OCI-LY3 (cell line): ENCODE results near the gene NAT8L.
"Not testable (repeated sequence)": the region's sequence is repeated elsewhere in the genome, so short reads cannot be mapped to it uniquely, and the experiment has no call there.

Source experiments
- H2AFZ ChIP-seq: fragments of 200-600, 300-600 bp; shearing (Covaris generic); 2 replicates; pipeline ENCODE4 v1.6.0; 2014; ENCODE audit warnings: antibody characterized with exemption, low read depth, low read length
- H3K27ac ChIP-seq: fragments of 200-600, 300-600 bp; sonication (generic); 2 replicates; pipeline ENCODE4 v1.5.1; 2014; ENCODE audit warnings: mild to moderate bottlenecking, low read length, moderate library complexity, mixed read lengths
- H3K27me3 ChIP-seq: fragments of 200-600, 300-600 bp; sonication (generic); 2 replicates; pipeline ENCODE4 v1.6.1; 2014; ENCODE audit warnings: low read depth, low read length, mixed read lengths
- H3K36me3 ChIP-seq: fragments of 200-600, 300-600 bp; sonication (generic); replicated peaks from 2 replicates; pipeline ENCODE3; 2014; ENCODE audit warnings: low read depth, low read length, mixed read lengths
- H3K4me1 ChIP-seq: fragments of 300-600, 200-600 bp; sonication (generic); 2 replicates; pipeline ENCODE4 v1.6.1; 2014; ENCODE audit warnings: low read length, mixed read lengths
- H3K4me2 ChIP-seq: fragments of 200-600, 300-600 bp; sonication (generic); 2 replicates; pipeline ENCODE4 v1.6.1; 2014; ENCODE audit warnings: low read length, mixed read lengths
- H3K4me3 ChIP-seq: fragments of 300-600, 200-600 bp; sonication (generic); 2 replicates; pipeline ENCODE4 v1.5.1; 2014; ENCODE audit warnings: antibody characterized with exemption, mild to moderate bottlenecking, low read length, moderate library complexity
- H3K79me2 ChIP-seq: fragments of 300-600, 200-600 bp; shearing (Covaris generic); 2 replicates; pipeline ENCODE4 v1.6.1; 2014; ENCODE audit warnings: mild to moderate bottlenecking, low read length, mixed read lengths
- H3K9ac ChIP-seq: fragments of 300-600, 200-600 bp; shearing (Covaris generic); 2 replicates; pipeline ENCODE4 v1.6.0; 2014; ENCODE audit warnings: mild to moderate bottlenecking, low read length, moderate library complexity
- H3K9me3 ChIP-seq: fragments of 200-600, 300-600 bp; shearing (Covaris generic); 2 replicates; pipeline ENCODE4 v1.6.1; 2014; ENCODE audit warnings: low read length, mixed read lengths; ENCODE audit not compliant: insufficient read depth
- H4K20me1 ChIP-seq: fragments of 200-600, 300-600 bp; sonication (generic); 2 replicates; pipeline ENCODE4 v1.6.1; 2016; ENCODE audit warnings: low read length, mixed read lengths; ENCODE audit not compliant: insufficient read depth
- CTCF ChIP-seq: fragments of 200-600, 300-600 bp; sonication (generic); IDR thresholded peaks from 2 replicates; pipeline ENCODE4 v1.5.1; 2014; ENCODE audit warnings: antibody characterized with exemption, low read length, low read depth
- EZH2phosphoT487 ChIP-seq: fragments of 200-600 bp; shearing (Covaris generic); IDR thresholded peaks from 2 replicates; pipeline ENCODE4 v1.6.1; 2018; ENCODE audit warnings: antibody characterized with exemption, mixed run types, low read depth

The NAT8L gene

GRCh38 chr4:2059046-2059725 is at the start of gene NAT8L:
TSS of gene NAT8L (plus strand) at chr4:2059327. CDS start at chr4:2059512, 185 bp downstream.
- Histone ChIP-seq H2AFZ (peak within 1 kb of the TSS; percentile 67; the same call in 1 of the 2 replicates), H3K4me2 (peak within 1 kb of the TSS; percentile 78), H4K20me1 (peaks cover 5% of the 10 kb centered on the region), H3K27me3 (no peaks in the 10 kb centered on the region), H3K79me2 (peaks cover 43% of the 10 kb centered on the region), H3K9ac (peak within 1 kb of the TSS; percentile 67), H3K36me3 (no peaks in the 10 kb centered on the region), H3K27ac (no peak within 1 kb of the TSS), H3K4me1 (peaks cover 5% of the 10 kb centered on the region; the same call in 1 of the 2 replicates), H3K9me3 (no peaks in the 10 kb centered on the region), H3K4me3 (peak within 1 kb of the TSS; percentile 95)
- no peak for TF ChIP-seq EZH2phosphoT487
- TF ChIP-seq CTCF: no peak

DNA sequence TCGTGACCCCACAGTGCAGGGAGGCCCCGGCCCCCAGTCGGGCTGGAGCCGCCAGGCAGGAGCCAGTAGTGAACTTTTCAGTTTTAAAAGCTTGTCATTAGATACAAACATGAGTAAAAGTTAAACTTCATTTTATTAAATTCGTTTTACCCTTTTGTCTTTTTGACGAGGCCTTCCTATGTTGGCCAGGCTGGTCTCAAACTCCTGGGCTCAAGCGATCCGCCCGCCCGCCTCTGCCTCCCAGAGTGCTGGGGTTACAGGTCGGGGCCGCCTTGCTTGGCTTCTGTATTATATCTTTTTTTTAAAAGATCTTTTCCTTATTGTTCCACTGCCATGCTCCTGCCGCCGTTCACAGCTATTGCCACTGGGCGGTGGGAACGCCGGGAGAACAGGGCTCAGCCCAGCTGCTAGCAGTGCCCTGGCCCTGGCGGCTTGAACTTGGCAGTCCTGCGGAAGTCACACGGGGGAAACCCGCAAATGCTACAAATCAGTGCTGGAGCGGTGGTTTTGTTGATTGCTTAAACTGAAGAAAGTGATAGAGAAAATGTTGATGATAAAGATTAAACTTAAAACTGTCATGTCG is 49.4 kb upstream of the NAT8L start:
- H3K27me3 ChIP-seq: no peaks in the 10 kb centered on the region
- H3K4me1 ChIP-seq: peaks cover 12% of the 10 kb centered on the region
- peaks cover 20% of the 10 kb centered on the region for H3K36me3 ChIP-seq
- peak overlapping the region; percentile 83 for H3K27ac ChIP-seq
- peaks cover 41% of the 10 kb centered on the region for H3K79me2 ChIP-seq
- H4K20me1 ChIP-seq: peaks cover 23% of the 10 kb centered on the region
- TF ChIP-seq CTCF (no peak), EZH2phosphoT487 (no peak)
- peak overlapping the region; percentile 87 for H3K4me2 ChIP-seq
- peak overlapping the region; percentile 83 for H3K9ac ChIP-seq
- H3K9me3 ChIP-seq: no peaks in the 10 kb centered on the region
- H2AFZ ChIP-seq: peak overlapping the region; percentile 61
- peak overlapping the region; percentile 94 for H3K4me3 ChIP-seq

- Histone ChIP-seq H3K4me1 (peaks cover 12% of the 10 kb centered on the region), H3K9me3 (no peaks in the 10 kb centered on the region), H3K4me3 (no peak overlapping the region), H3K79me2 (peaks cover 22% of the 10 kb centered on the region), H2AFZ (no peak overlapping the region), H3K27me3 (no peaks in the 10 kb centered on the region), H3K4me2 (no peak overlapping the region), H4K20me1 (peaks cover 11% of the 10 kb centered on the region), H3K36me3 (peaks cover 6% of the 10 kb centered on the region), H3K9ac (no peak overlapping the region), H3K27ac (no peak overlapping the region)
- TF ChIP-seq CTCF (no peak), EZH2phosphoT487 (no peak)
These were observed 47.5 kb upstream of the NAT8L start for GRCh38 chr4:2011583-2011982.

GRCh38 chr4:2015008-2015407 is 44.1 kb upstream of the NAT8L start:
- no peak overlapping the region for H3K4me2 ChIP-seq
- no peak overlapping the region for H3K4me3 ChIP-seq
- H2AFZ ChIP-seq: no peak overlapping the region
- no peaks in the 10 kb centered on the region for H3K79me2 ChIP-seq
- no peak overlapping the region for H3K27ac ChIP-seq
- H3K9me3 ChIP-seq: no peaks in the 10 kb centered on the region
- H3K4me1 ChIP-seq: peaks cover 3% of the 10 kb centered on the region; the same call in 1 of the 2 replicates
- no peaks in the 10 kb centered on the region for H3K27me3 ChIP-seq
- TF ChIP-seq EZH2phosphoT487: no peak
- no peak for TF ChIP-seq CTCF
- H3K36me3 ChIP-seq: no peaks in the 10 kb centered on the region
- H3K9ac ChIP-seq: no peak overlapping the region
- H4K20me1 ChIP-seq: no peaks in the 10 kb centered on the region

- not testable (repeated sequence) for H3K27ac ChIP-seq, H3K27me3 ChIP-seq, H3K36me3 ChIP-seq, H3K9me3 ChIP-seq, H3K4me3 ChIP-seq, H3K4me1 ChIP-seq, H2AFZ ChIP-seq, H3K79me2 ChIP-seq, H4K20me1 ChIP-seq, H3K9ac ChIP-seq, H3K4me2 ChIP-seq
These were observed 37.6 kb upstream of the NAT8L start for GRCh38 chr4:2021358-2022018.
